GM21723 (cell line): Measurements from ENCODE around the gene CHCHD6.

Experiments
- ATAC-seq: cut with Tn5 transposase; IDR thresholded peaks from one replicate; pipeline ENCODE4 v1.9.1; 2021; ENCODE audit warnings: mild to moderate bottlenecking, moderate library complexity; ENCODE audit not compliant: unreplicated experiment

CHCHD6 gene

GRCh38 chr3:126955004-126955790, 251.2 kb downstream of the CHCHD6 start:
- peak; percentile 83 for ATAC-seq

DNA sequence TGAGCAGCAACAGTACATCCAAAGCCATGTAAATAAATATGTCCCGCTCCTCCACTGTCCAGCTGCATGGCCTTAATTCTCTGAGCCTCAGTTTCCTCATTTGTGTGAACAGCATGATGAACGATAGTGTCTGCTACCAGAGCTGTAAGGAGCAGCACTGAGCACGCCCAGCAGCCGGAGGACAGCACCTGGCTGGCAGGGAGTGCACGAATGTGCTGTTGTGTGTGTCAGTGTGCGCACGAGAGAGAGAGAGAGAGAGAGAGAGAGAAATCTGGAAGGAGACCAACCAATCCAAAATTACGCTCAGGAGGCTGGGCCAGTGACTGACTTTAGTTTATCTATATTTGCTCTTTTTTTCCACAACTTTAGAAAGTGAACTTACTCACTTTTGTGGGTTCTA, 252.3 kb downstream of the CHCHD6 start:
- ATAC-seq, result no peak

GRCh38 chr3:126956866-126957650, 253.0 kb downstream of the CHCHD6 start:
- ATAC-seq, result no peak

- ATAC-seq, result no peak
These were observed 254.0 kb downstream of the CHCHD6 start for GRCh38 chr3:126957776-126958637.

GRCh38 chr3:126958638-126959085, 254.6 kb downstream of the CHCHD6 start:
- ATAC-seq, result no peak

GRCh38 chr3:126959136-126959920, 255.3 kb downstream of the CHCHD6 start:
- no peak for ATAC-seq

DNA sequence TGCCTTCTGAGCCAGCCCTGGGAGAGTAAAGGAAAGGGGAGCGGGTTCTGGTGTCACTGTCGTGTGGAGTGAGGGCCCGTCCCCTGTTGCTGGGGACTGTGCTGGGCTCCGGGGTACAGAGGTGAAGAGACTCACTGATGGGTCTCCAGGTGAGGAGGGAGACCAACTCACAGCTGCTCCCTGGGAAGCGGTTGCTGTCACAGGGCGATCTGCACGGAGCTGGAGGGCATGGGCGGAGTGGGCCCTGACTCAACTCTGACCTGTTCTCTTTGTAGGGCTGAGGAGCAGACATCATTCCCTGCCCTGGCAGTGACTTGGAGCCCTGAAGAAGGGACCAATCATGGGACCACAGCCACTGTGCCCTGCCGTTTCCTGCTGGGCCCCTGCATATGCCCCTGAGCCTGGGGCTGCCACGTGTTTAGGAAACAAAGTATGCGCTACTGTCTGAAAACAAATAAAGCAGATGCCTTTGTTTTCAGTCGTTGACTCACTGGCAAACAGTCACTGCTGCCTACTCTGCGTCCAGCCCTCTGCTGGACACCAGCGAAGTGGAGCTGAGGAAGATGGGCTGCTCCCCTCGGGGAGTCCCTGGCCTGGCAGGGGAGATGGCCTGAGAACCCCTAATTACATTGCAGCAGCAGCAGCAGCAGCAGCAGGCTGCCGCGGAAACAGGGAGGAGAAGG, 256.0 kb downstream of the CHCHD6 start:
- ATAC-seq, result no peak

- no peak for ATAC-seq
These were observed 256.6 kb downstream of the CHCHD6 start for GRCh38 chr3:126960604-126960995.

- peak; percentile 73 for ATAC-seq
These were observed 257.3 kb downstream of the CHCHD6 start for GRCh38 chr3:126961191-126961790.

DNA sequence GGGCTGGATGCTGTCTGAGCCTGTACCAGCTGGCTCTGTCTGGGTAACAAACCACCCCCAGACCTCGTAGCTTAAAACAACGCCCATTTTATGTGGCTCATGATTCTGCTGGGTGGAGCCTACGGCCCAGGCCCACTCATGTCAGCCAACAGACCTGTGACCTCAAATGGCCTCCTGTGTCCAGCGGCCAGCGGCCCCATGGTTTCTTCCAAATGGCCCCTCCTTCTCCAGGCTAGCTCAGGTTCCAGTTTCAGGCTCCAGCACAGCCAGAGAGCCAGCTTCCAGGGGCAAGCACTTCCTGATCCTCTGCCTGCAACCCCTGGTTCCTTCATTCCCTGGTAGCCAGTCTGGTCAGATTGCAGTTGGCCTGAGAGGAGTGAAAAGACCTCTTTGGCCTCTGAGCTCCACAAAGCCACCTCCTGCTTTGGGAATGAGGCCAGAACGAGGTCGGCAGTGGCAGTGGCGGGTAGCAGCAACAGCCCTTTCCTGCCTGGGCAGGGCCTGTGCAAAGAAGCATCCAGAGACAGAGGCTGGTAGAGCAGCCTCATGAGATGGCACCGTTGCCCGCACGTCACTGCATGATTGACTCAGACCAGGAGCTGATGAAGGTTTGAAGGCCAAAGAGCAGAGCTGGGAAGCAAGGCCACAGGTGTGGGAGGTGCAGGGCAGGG, 257.9 kb downstream of the CHCHD6 start:
- ATAC-seq, result no peak

DNA sequence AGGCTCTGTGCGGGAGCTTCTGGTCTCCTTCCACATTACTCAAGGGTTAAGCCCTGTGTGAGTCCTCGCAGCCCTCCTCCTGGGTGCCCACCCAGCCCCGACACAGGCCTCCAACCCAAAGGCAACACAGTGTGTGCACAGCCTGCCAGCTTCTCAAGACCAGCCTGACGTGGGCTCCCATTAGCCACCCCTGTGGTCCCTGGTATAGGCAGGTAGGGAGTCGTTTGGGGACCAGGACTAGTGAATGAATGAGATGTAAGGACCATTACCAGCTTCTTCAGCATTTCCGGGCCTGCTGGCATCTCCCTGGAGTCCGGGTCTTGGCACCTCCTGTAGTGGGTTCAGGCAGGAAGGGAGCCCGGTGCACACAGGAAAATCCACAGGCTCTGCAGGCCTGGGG, 258.7 kb downstream of the CHCHD6 start:
- ATAC-seq, result no peak

DNA sequence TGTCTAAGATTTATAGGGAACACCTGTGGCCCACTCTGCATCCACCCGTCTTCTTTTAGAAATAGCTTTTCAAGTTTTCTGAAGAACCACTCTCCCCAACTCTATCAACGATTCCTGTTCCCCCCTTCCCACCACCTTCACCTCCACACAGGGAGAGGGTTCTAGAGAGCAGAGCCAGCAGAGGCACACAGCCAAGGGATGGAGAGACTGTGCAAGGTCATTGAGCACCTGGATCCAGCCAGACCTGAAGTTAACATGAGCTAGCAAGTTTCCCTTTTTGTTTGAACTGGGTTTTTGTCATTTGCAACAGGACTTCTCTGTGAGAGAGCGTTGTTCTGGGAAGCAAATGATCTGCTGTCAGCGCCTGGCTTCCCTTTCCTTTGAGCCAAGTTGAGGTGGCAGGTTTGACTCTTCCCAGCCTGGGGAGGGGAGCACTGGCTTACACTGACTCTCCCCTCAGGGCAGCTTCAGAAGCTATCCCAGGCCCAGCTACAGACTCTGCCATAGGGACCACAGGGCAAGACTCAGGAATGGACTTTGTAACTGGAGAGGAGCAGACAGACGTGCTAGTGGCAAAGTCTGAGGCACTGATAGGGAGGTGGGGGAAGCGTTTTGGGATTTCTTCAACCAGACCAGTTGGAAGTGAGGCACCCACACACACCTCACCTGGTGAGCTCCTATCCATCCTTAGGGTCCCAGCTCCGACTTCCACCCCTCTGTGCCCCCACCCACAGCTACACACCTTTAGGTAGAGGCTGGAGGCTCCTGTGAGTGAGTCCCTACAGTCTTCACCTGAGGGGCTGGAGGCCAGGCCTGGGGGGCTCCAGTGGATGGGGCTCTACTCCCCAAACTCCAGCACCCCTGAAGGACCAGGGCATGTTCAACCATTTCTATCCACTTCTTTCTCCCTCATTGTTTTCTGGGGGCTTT, 259.5 kb downstream of the CHCHD6 start:
- no peak for ATAC-seq

GRCh38 chr3:126964261-126964660, 260.2 kb downstream of the CHCHD6 start:
- no peak for ATAC-seq

- no peak for ATAC-seq
These were observed 260.9 kb downstream of the CHCHD6 start for GRCh38 chr3:126964950-126965349.

DNA sequence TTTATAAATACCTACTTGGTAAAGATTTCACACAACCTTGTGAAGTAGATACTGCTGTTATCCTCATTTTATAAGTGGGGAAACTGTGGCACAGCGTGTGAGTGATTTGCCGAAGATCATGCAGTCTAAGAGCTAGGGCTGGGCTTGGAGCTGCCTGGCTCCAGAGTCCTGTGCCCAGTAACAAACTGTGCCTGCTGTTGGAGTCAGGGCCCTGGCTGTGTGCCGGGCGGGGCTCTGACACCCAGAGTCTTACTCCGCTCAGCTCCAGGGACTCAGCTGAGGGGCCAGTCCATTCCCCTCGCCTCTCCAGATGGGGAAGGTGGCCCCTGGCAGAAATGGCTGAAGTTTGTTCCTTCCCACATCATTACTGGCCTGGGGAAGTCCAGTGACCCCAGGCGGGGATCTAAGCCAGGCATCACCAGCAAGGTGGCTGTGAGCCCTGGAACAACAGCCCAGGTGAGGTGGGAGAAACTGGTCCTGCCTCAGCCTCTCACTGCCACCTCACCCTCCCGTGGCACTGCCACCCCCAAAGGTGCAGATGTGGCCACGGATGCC, 261.6 kb downstream of the CHCHD6 start:
- no peak for ATAC-seq

DNA sequence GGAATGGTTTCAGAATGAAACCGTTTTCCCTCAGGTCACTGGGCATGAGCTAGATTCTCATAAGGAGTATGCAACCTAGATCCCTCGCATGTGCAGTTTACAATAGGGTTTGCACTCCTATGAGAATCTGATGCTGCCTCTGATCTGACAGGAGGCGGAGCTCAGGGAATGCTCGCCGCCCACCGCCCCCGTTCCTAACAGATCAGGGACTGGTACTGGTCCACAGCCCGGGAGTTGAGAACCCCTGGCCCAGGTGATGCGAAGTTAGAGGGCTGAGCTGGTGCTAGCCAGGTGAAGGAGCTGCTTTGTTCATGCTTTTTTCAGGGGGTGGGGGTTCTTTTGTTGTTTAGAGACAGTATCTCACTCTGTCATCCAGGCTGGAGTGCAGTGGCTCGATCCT, 263.3 kb downstream of the CHCHD6 start:
- ATAC-seq, result no peak
